NCI-H146 treated with DMSO at 0.1 percent for 48 hours (cell line): ENCODE measurements around the gene MARVELD2.

Experiments used
- DNase-seq: peaks from one replicate; lab custom pipeline; 2025; ENCODE audit not compliant: unreplicated experiment; lab: John Stamatoyannopoulos, UW

Gene MARVELD2

GRCh38 chr5:69492391-69492922, 77.5 kb downstream of the MARVELD2 start, which contains the start of gene OCLN:
Gene OCLN, plus strand, starts transcription at chr5:69492790. Its CDS starts 11,455 bp downstream, at chr5:69504245.
- DNase-seq = peak; percentile 78

GRCh38 chr5:69492923-69493395, 78.0 kb downstream of the MARVELD2 start:
- DNase-seq = no peak

- DNase-seq = no peak
Measured at GRCh38 chr5:69493396-69494133, 78.6 kb downstream of the MARVELD2 start.
